Measurements from ENCODE around the gene LRRTM2. TPM values are rescaled to one million over a fixed set of nuclear protein-coding genes. Genes with fewer than 3 reads are reported as not detected.
"Not testable (repeated sequence)": the region's sequence is repeated elsewhere in the genome, so short reads cannot be mapped to it uniquely, and the experiment has no call there.

Gene LRRTM2
- total RNA-seq, 4 donors from 2014 or later = 0.20 to 3.7 (median 0.81) TPM

- TF ChIP-seq POLR2A (IDR thresholded peaks at IDR 0.05) (no peak), EP300 (IDR thresholded peaks at IDR 0.05) (peak in 1 of 2 donors; percentile 29)
- no peak for DNase-seq (ENCODE audit: low spot score in 2 of 2)
- Histone ChIP-seq H3K9me3 (no peaks in the 10 kb centered on the region), H3K27me3 (no peaks in the 10 kb centered on the region), H3K4me3 (no peak overlapping the region), H3K4me1 (peaks cover 0 to 71% (median 33%) of the 10 kb centered on the region in 4 donors), H3K36me3 (no peaks in the 10 kb centered on the region), H3K27ac (peak overlapping the region in 2 of 4 donors; percentile 74 to 79)
- WGBS, 2 donors = 71 to 72% methylated on average over 2 of the region's 2 CpGs
Measured at GRCh38 chr5:138843316-138844124, 31.6 kb downstream of the LRRTM2 start.

DNA sequence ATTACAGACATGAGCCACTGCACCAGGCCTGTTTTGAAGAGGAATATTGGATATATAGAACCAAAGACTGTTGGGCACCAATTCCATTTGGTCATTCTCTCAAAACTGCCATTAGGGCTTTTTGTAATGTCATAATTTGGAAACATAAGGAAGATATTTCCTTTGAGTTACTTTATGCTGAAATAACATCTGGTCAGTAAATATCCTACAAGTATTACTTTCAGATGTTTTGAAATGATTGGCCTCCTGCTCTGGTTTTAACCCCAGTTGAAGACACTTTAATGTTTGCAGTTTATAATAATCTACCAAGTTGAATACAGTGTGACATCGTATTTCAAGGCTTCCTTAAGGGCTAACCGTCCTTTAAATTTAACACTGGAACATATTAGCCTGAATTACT, 33.6 kb downstream of the LRRTM2 start:
- no peak for TF ChIP-seq CTCF (IDR thresholded peaks at IDR 0.05)
- TF ChIP-seq POLR2A (IDR thresholded peaks at IDR 0.05) = no peak
- no peak for TF ChIP-seq EP300 (IDR thresholded peaks at IDR 0.05)
- Histone ChIP-seq H3K4me3 (no peak overlapping the region), H3K4me1 (peaks cover 0 to 62% (median 30%) of the 10 kb centered on the region in 4 donors), H3K27me3 (no peaks in the 10 kb centered on the region), H3K36me3 (no peaks in the 10 kb centered on the region), H3K9me3 (no peaks in the 10 kb centered on the region), H3K27ac (no peak overlapping the region)
- DNase-seq (ENCODE audit: low spot score in 2 of 2) = no peak
- 57 to 78% methylated on average over 2 of the region's 2 CpGs for WGBS, 2 donors

DNA sequence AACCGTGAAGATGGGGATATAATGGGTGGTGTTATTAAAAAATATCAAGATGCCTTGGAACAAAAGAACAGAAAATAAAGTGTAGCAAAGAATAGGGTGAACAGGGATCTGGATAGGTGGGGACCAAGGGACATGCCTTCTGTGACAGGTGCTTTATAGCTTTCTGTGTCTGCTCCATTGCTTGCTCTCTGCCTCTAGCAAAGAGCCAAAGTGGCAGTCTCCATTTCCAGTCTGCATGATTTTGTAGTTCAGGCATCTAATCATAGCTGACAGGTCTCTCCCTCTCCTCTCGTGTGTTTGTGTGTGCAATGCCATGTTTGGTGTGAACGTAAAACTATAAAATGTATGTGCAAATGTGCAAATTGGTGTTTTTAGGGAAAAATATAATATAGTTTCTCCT, 35.0 kb downstream of the LRRTM2 start:
- no peak overlapping the region for H3K4me3 ChIP-seq
- TF ChIP-seq POLR2A (IDR thresholded peaks at IDR 0.05) = no peak
- TF ChIP-seq EP300 (IDR thresholded peaks at IDR 0.05) = no peak
- no peaks in the 10 kb centered on the region for H3K9me3 ChIP-seq
- H3K4me1 ChIP-seq = peaks cover 0 to 62% (median 26%) of the 10 kb centered on the region in 4 donors
- H3K27me3 ChIP-seq = no peaks in the 10 kb centered on the region
- no peak for DNase-seq (ENCODE audit: low spot score in 2 of 2)
- no peak overlapping the region for H3K27ac ChIP-seq
- H3K36me3 ChIP-seq = no peaks in the 10 kb centered on the region
- WGBS, 2 donors = 50 to 60% methylated on average over 3 of the region's 3 CpGs

GRCh38 chr5:138837160-138837559, 38.0 kb downstream of the LRRTM2 start:
- WGBS, 2 donors = 94 to 95% methylated on average over 4 of the region's 4 CpGs
- TF ChIP-seq EP300 (IDR thresholded peaks at IDR 0.05) = no peak
- TF ChIP-seq CTCF (IDR thresholded peaks at IDR 0.05) = no peak
- no peak for TF ChIP-seq POLR2A (IDR thresholded peaks at IDR 0.05)
- Histone ChIP-seq H3K27me3 (no peaks in the 10 kb centered on the region), H3K36me3 (no peaks in the 10 kb centered on the region), H3K4me3 (no peak overlapping the region), H3K27ac (no peak overlapping the region), H3K9me3 (no peaks in the 10 kb centered on the region), H3K4me1 (peaks cover 0 to 37% (median 10%) of the 10 kb centered on the region in 4 donors)
- DNase-seq (ENCODE audit: low spot score in 2 of 2) = no peak

- DNase-seq (ENCODE audit: low spot score in 2 of 2); H3K27ac ChIP-seq; H3K27me3 ChIP-seq; H3K36me3 ChIP-seq; H3K9me3 ChIP-seq; H3K4me3 ChIP-seq: not testable (repeated sequence)
- peaks cover 0 to 34% (median 4%) of the 10 kb centered on the region in 4 donors for H3K4me1 ChIP-seq
- 93 to 95% methylated on average over 6 of the region's 6 CpGs for WGBS, 2 donors
Measured at GRCh38 chr5:138834853-138835252, 40.3 kb downstream of the LRRTM2 start.

DNA sequence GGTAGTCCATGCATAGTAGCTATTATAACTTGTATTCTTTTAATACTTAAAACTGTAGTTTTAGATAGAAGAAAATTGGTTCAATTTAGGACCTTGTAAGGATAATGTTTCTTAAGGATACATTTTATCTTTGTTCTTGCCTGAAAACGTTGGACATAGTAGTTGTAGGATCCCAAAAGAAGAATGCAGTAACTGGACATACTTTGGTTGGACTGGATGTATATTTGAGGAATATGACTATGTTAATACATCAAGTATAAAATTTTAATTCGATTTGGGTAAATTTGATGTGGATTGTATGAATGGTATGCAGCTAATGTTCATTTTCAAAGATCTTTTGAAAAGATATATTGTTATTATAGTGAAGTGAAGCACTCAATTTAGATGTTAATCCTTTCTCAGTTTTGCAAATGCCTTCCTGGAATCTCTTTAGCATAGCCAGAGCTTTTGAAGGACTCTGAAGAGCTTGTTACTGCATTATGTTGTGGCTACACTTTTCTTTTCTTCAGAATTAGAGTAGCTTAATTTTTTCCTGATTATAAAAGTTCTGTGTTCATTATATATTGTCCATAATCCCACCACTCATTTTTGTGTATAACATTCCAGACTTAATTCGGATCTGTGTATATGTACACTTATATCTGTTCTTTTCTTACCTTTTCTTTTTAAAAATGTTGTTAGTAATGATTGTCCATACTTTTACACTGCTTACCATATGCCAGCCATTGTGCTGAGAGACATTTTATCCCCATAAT, 41.2 kb downstream of the LRRTM2 start:
- 30 to 38% methylated on average over 3 of the region's 3 CpGs for WGBS, 2 donors
- Histone ChIP-seq H3K27ac (no peak overlapping the region), H3K36me3 (peaks cover 0 to 9% (median 0%) of the 10 kb centered on the region in 3 donors), H3K9me3 (no peaks in the 10 kb centered on the region), H3K4me3 (no peak overlapping the region), H3K4me1 (peaks cover 0 to 29% (median 4%) of the 10 kb centered on the region in 4 donors), H3K27me3 (no peaks in the 10 kb centered on the region)
- TF ChIP-seq POLR2A (IDR thresholded peaks at IDR 0.05) = no peak
- TF ChIP-seq CTCF (IDR thresholded peaks at IDR 0.05) = no peak
- no peak for TF ChIP-seq EP300 (IDR thresholded peaks at IDR 0.05)
- DNase-seq (ENCODE audit: low spot score in 2 of 2) = no peak

Measured in tibial nerve (tissue), 4 donors.